Measurements from ENCODE around the gene FAM98C. TPM values are rescaled to one million over a fixed set of nuclear protein-coding genes. Genes with fewer than 3 reads are reported as not detected.

FAM98C gene
- 7.8 and 10.3 TPM in 2 replicates for total RNA-seq

DNA sequence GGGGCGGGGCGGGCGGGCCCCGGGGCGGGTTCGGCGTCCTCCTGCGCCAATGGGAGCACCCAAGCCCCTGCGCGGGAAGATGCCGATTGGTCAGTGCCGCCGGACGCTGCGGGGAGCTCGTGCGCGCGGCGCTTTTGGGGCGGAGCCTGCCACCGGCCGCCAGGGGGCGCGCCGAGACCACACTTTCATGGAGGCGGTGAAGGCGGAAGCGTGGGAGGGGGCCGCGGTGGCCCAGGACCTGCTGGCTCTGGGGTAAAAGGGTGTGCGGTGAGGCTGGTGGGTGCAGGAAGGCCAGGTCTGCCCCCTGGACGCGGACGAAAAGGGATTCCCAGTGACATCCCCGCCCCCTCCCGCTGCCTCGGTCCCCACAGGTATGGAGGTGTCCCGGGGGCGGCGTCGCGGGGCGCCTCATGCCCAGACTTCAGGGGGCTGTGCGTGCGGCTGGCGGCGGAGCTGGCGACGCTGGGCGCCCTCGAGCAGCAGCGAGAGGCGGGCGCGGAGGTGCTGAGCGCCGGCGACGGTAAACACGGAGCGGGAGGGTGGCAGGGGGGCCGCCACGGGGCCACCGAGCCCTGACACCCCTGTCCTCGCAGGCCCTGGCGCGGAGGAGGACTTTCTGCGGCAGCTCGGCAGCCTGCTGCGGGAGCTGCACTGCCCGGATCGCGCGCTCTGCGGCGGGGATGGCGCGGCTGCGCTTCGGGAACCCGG lies at the start of gene FAM98C:
TSS of gene FAM98C (plus strand) at position 127 of the 708 bp plus-strand sequence. CDS start at position 188, 61 bp downstream.
- TF ChIP-seq, protein P1, sequence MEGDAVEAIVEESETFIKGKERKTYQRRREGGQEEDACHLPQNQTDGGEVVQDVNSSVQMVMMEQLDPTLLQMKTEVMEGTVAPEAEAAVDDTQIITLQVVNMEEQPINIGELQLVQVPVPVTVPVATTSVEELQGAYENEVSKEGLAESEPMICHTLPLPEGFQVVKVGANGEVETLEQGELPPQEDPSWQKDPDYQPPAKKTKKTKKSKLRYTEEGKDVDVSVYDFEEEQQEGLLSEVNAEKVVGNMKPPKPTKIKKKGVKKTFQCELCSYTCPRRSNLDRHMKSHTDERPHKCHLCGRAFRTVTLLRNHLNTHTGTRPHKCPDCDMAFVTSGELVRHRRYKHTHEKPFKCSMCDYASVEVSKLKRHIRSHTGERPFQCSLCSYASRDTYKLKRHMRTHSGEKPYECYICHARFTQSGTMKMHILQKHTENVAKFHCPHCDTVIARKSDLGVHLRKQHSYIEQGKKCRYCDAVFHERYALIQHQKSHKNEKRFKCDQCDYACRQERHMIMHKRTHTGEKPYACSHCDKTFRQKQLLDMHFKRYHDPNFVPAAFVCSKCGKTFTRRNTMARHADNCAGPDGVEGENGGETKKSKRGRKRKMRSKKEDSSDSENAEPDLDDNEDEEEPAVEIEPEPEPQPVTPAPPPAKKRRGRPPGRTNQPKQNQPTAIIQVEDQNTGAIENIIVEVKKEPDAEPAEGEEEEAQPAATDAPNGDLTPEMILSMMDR (IDR thresholded peaks at IDR 0.05; ENCODE audit: insufficient read depth, low read depth, low read length), result peak; percentile 90
- DNase-seq (ENCODE audit: low read depth), result peak; percentile 96
- H3K4me3 ChIP-seq (ENCODE audit: low read depth, low read length), result peak within 1 kb of the TSS; percentile 90

DNA sequence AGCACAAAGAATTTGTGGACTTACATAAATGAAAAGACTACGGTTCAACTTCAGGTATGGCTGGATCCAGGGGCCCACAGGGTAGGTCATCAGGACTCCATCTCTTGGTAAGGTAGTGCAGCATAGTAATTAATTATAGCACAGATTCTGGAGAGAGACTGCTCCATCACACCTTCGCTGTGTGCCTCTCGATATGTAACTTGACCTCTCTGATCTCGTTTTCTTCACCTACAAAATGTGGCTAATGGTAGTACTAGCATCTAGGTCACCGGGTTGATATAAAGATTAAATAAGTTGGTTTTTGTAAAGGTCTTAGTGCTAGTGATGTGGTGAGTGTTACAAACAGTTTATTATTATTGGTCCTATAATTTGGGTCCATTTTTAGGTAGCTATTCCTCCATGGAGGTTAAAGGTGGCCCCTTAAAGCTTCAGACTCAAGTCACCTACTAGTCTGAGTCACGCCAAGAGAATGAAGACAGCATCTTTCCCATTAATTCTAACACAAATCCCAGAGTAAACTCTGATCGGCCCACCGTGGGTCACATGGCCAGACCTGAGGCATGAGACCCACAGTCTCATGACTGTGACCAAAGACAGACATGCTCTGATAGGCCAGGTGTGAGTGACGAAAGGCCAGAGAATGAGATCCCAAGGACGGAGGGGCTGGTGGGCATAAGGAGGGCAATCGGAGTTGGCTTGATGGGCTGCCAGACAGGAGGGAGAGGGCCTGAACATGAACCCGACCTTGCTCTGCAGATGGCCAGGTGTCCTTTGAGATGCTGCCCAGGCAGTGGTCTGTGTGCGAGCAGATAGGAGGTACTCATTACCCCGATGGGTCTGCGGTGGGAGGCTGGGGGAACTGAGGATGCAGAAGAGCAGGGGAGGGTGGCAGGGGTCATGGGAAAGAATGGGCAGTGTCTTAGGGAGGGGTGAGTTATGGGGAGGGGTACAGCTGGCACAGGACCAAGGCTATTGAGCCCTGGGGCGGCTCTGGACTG lies 46.9 kb upstream of the FAM98C start:
- H3K4me3 ChIP-seq (ENCODE audit: low read depth, low read length), result no peak overlapping the region
- no peak for DNase-seq (ENCODE audit: low read depth)
- TF ChIP-seq, protein P1 (IDR thresholded peaks at IDR 0.05; ENCODE audit: insufficient read depth, low read depth, low read length), result no peak

DNA sequence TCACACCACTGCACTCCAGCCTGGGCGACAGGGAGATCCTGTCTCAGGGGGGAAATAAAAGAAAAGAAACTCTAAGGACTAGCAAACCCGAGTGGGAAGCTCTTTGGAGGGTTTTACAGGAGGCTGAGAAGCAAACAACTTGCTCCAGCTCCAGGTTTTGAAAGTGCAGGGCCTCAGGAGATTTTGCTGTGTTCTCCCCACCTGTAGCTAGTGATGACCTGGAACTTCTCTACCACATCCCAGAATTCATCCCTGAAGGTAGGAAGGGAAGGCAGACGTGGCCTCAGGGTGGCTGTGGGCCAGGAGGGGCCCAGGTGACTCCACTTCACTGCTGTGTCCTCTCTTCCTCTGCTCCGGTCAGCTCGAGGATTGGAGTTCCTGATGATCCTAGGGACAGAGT lies 44.8 kb upstream of the FAM98C start:
- no peak overlapping the region for H3K4me3 ChIP-seq (ENCODE audit: low read depth, low read length)
- no peak for DNase-seq (ENCODE audit: low read depth)
- TF ChIP-seq, protein P1 (IDR thresholded peaks at IDR 0.05; ENCODE audit: insufficient read depth, low read depth, low read length), result no peak

DNA sequence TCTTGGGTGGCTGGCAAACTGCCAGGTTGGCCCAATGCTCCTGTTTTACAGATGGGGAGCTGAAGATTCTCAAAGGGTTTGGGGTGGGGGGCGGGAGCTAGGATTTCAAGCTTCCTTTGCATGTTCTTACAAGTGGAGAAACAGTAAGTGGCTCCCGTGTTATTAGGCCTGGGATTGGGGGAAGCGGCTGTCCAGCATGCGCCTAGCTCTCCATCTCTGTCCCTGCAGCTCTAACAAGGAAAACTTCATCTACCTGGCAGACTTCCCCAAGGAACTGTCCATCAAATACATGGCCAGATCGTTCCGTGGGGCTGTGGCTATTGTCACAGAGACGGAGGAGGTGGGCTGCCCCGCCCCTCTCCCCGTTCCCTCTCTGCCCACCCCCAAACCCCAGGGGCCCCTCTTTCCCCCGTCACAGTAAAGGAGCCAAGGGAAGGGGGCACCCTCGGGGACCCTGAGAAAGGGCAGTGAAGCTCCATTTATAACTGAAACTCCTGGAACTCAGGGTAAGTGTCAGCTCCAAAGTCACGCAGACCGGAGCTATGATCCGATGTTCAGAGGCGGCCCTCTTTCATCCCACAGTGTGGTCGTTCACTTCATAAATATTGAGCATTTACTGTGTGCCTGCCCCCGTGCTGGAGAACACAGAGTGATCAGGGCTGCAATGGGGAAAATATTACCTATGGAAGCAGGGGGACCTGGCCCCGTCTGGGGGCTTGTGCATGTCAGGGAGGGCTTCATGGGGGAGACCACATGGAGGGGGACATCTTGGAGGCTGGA lies 43.5 kb upstream of the FAM98C start:
- TF ChIP-seq, protein P1 (IDR thresholded peaks at IDR 0.05; ENCODE audit: insufficient read depth, low read depth, low read length), result no peak
- H3K4me3 ChIP-seq (ENCODE audit: low read depth, low read length), result no peak overlapping the region
- no peak for DNase-seq (ENCODE audit: low read depth)

DNA sequence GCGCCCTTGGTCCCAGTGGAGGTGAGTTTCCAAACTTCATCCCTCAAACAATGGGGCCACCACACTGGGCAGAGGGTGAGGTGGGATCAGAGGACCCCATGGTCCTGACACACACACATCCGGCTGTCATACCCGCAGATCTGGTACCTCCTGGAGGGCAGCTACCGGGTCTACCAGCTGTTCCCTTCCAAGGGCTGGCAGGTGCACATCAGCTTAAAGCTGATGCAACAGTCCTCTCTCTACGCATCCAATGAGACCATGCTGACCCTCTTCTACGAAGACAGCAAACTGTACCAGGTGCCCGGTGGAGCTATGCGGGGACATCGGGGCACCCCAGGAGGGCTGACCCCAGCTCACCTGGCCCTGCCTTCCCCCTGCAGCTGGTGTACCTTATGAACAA lies 42.5 kb upstream of the FAM98C start:
- DNase-seq (ENCODE audit: low read depth), result no peak
- TF ChIP-seq, protein P1 (IDR thresholded peaks at IDR 0.05; ENCODE audit: insufficient read depth, low read depth, low read length), result no peak
- no peak overlapping the region for H3K4me3 ChIP-seq (ENCODE audit: low read depth, low read length)

Data from fibroblast of villous mesenchyme (primary cell).